ENCODE results near the gene THAP4.
"Not testable (repeated sequence)": the region's sequence is repeated elsewhere in the genome, so short reads cannot be mapped to it uniquely, and the experiment has no call there.

THAP4 gene

GRCh38 chr2:241671457-241672240 lies 34.7 kb upstream of the THAP4 start:
- in situ Hi-C loops (cut with MboI; ENCODE audit: low pct_unique_long_range_greater_than_20kb, low sequenced_read_pairs, unreplicated experiment): no loop called here
- TF ChIP-seq CTCF (IDR thresholded peaks at IDR 0.05; ENCODE audit: extremely low read depth, insufficient read depth, missing control alignments): no peak
- no peak for DNase-seq (ENCODE audit: low spot score)

GRCh38 chr2:241670333-241671110 lies 33.6 kb upstream of the THAP4 start:
- in situ Hi-C loops (cut with MboI; ENCODE audit: low pct_unique_long_range_greater_than_20kb, low sequenced_read_pairs, unreplicated experiment): no loop called here
- DNase-seq (ENCODE audit: low spot score): no peak

GRCh38 chr2:241668839-241669238 lies 31.9 kb upstream of the THAP4 start:
- in situ Hi-C loops (cut with MboI; ENCODE audit: low pct_unique_long_range_greater_than_20kb, low sequenced_read_pairs, unreplicated experiment): no loop called here
- no peak for DNase-seq (ENCODE audit: low spot score)
- TF ChIP-seq CTCF (IDR thresholded peaks at IDR 0.05; ENCODE audit: extremely low read depth, insufficient read depth, missing control alignments): no peak

More at GRCh38 chr2:241670333-241671110, 33.6 kb upstream of the THAP4 start:
- no peak for TF ChIP-seq CTCF (IDR thresholded peaks at IDR 0.05; ENCODE audit: extremely low read depth, insufficient read depth, missing control alignments)

- TF ChIP-seq CTCF (IDR thresholded peaks at IDR 0.05; ENCODE audit: extremely low read depth, insufficient read depth, missing control alignments): no peak
- in situ Hi-C loops (cut with MboI; ENCODE audit: low pct_unique_long_range_greater_than_20kb, low sequenced_read_pairs, unreplicated experiment): no loop called here
Measured at GRCh38 chr2:241668354-241668753, 31.4 kb upstream of the THAP4 start.

GRCh38 chr2:241666627-241667400 lies 29.9 kb upstream of the THAP4 start:
- in situ Hi-C loops (cut with MboI; ENCODE audit: low pct_unique_long_range_greater_than_20kb, low sequenced_read_pairs, unreplicated experiment): no loop called here
- DNase-seq (ENCODE audit: low spot score): no peak
- TF ChIP-seq CTCF (IDR thresholded peaks at IDR 0.05; ENCODE audit: extremely low read depth, insufficient read depth, missing control alignments): no peak

More at GRCh38 chr2:241668354-241668753, 31.4 kb upstream of the THAP4 start:
- no peak for DNase-seq (ENCODE audit: low spot score)

GRCh38 chr2:241665731-241666440 lies 28.9 kb upstream of the THAP4 start:
- in situ Hi-C loops (cut with MboI; ENCODE audit: low pct_unique_long_range_greater_than_20kb, low sequenced_read_pairs, unreplicated experiment): no loop called here
- no peak for DNase-seq (ENCODE audit: low spot score)
- no peak for TF ChIP-seq CTCF (IDR thresholded peaks at IDR 0.05; ENCODE audit: extremely low read depth, insufficient read depth, missing control alignments)

GRCh38 chr2:241662731-241663130 lies 25.8 kb upstream of the THAP4 start:
- in situ Hi-C loops (cut with MboI; ENCODE audit: low pct_unique_long_range_greater_than_20kb, low sequenced_read_pairs, unreplicated experiment); DNase-seq (ENCODE audit: low spot score): not testable (repeated sequence)
